Neural cell (in vitro differentiated cells): Measurements from ENCODE around the gene THADA.

Source experiments
- CTCF ChIP-seq: fragments of 450-650 bp; IDR thresholded peaks from 2 replicates; pipeline ENCODE4 v1.5.1; 2014; ENCODE audit warnings: antibody characterized with exemption, mild to moderate bottlenecking, moderate library complexity; ENCODE audit not compliant: poor library complexity, severe bottlenecking
- POLR2AphosphoS5 ChIP-seq: IDR thresholded peaks from 2 replicates; pipeline ENCODE4 v1.6.1; 2012
- TF ChIP-seq, protein P1 (sequence below): IDR thresholded peaks from 2 replicates; pipeline ENCODE4 v1.6.1; 2012; ENCODE audit warnings: borderline replicate concordance

- TF ChIP-seq POLR2AphosphoS5 (no peak), CTCF (no peak)
- TF ChIP-seq, protein P1, sequence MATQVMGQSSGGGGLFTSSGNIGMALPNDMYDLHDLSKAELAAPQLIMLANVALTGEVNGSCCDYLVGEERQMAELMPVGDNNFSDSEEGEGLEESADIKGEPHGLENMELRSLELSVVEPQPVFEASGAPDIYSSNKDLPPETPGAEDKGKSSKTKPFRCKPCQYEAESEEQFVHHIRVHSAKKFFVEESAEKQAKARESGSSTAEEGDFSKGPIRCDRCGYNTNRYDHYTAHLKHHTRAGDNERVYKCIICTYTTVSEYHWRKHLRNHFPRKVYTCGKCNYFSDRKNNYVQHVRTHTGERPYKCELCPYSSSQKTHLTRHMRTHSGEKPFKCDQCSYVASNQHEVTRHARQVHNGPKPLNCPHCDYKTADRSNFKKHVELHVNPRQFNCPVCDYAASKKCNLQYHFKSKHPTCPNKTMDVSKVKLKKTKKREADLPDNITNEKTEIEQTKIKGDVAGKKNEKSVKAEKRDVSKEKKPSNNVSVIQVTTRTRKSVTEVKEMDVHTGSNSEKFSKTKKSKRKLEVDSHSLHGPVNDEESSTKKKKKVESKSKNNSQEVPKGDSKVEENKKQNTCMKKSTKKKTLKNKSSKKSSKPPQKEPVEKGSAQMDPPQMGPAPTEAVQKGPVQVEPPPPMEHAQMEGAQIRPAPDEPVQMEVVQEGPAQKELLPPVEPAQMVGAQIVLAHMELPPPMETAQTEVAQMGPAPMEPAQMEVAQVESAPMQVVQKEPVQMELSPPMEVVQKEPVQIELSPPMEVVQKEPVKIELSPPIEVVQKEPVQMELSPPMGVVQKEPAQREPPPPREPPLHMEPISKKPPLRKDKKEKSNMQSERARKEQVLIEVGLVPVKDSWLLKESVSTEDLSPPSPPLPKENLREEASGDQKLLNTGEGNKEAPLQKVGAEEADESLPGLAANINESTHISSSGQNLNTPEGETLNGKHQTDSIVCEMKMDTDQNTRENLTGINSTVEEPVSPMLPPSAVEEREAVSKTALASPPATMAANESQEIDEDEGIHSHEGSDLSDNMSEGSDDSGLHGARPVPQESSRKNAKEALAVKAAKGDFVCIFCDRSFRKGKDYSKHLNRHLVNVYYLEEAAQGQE, result no peak
These were observed 117.3 kb downstream of the THADA start for GRCh38 chr2:43478412-43479086.
